ENCODE data around the gene OR6J1.
"Not testable (repeated sequence)": the region's sequence is repeated elsewhere in the genome, so short reads cannot be mapped to it uniquely, and the experiment has no call there.

The OR6J1 gene

DNA sequence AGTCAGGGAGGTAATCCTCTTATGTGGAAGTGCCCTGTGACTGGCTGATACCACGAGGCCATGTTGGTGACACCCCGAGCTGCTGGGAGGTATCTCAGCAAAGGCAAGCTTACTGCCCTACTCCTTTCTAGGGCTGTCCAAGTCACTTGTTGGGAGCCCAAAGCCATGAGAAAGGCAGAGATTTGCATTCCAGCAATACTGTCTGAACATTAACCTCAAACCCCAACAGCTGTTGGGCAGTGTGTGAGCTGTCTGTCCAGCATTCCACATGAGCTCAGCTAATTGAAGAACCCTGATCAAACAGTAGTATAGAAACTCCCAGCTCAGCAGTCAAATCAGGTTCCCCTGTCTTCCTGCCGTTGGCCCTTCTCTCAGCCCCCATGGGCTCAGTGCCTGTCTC, 36.9 kb downstream of the OR6J1 start:
- no peak for DNase-seq (ENCODE audit: low read depth in 2 of 3, low spot score in 1 of 3)

DNA sequence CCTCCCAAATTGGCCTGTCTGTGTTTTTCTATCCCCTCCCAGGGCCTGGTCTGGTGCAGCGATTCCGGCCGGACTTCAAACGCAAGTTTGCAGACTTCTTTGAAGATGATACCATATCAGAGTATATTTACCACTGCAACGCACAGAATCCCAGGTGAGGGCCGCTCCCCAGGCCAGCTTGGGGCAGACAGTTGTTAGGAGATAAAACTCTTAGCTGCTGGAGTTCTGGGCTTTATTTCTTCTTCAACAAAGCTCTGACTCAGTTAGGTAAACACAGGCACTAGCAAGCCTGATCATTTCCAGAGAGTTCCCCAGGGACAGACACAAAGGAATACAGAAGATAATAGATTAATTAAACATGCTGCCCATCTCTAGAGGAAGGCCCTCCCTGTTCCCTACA, 37.8 kb downstream of the OR6J1 start:
- no peak for DNase-seq (ENCODE audit: low read depth in 2 of 3, low spot score in 1 of 3)

GRCh38 chr14:22602862-22603261, 41.3 kb downstream of the OR6J1 start:
- no peak for DNase-seq (ENCODE audit: low read depth in 2 of 3, low spot score in 1 of 3)

DNA sequence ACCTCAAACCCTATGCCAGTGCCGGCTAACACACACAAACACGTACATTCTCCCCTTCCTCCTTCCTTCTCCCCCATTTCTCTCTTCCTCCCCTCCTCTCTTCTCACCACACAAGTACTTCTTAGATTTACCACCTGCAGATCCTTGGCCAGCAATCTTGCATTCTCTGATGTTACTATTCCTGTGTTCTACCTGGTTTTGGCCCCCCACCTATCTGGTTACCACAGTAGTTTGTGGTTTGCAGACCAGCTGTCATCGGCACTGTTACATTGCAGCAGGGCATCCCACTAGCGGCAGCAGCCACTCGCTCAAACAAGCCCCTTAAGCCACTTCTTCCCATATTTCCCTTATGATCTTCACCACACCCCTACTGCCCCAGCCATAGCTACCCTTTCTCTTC, 42.2 kb downstream of the OR6J1 start:
- no peak for DNase-seq (ENCODE audit: low read depth in 2 of 3, low spot score in 1 of 3)

DNA sequence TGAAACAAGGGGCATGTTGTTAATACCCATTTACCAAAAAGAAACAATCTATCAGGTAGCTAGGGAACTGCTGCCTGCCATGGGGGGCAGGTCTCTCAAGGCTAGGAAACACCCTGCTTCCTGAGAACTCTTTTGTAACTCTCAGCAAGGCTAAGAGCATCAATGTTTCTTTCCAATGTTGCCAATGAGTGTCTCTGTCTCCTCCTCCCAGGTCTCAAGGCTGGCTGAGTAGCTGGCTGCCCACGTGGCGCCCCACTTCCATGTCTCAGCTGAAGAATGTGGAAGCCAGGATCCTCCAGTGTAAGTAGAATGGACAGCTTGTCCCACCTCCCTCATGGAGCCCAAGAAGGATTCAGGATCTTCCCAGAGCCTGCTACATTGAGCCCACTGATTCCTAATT, 42.7 kb downstream of the OR6J1 start:
- no peak for DNase-seq (ENCODE audit: low read depth in 2 of 3, low spot score in 1 of 3)

DNA sequence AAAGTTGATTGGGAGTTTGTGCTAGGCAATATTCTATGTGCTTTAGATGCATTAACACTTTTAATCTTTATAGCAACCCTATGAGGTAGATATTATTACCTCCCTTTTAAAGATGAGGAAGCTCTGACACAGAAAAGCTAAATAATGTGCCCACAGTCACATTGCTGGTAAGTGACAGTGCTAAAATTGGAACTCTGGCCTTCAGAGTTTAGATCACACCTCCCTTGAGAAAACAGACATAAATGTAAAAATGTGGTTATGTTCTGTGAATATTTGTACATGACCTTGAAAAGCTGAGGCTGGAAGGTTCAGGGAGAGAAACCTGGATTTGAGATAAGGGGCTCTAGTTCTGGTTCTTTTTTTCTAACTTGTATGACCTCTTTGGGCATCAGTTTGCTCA, 44.1 kb downstream of the OR6J1 start:
- no peak for DNase-seq (ENCODE audit: low read depth in 2 of 3, low spot score in 1 of 3)

GRCh38 chr14:22599349-22599748, 44.8 kb downstream of the OR6J1 start:
- no peak for DNase-seq (ENCODE audit: low read depth in 2 of 3, low spot score in 1 of 3)

DNA sequence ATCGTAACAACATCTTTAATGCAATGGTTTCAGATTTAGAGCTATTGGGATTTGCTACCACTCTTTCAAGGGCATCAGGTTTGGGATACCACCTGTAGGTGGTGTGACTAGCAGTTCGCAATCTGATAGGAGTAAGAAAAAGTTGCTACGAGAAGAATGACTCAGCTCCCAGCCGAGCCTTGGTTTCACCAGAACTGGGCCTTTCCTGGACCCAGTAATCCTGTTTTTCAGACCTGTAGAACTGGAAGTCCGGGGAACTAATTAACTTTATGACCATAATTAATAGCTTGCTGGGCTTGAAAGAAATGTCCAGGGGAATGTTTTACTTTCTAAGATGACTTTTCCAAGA, 45.3 kb downstream of the OR6J1 start:
- DNase-seq (ENCODE audit: low read depth in 2 of 3, low spot score in 1 of 3): peak in 2 of 3 donors; percentile 17

DNA sequence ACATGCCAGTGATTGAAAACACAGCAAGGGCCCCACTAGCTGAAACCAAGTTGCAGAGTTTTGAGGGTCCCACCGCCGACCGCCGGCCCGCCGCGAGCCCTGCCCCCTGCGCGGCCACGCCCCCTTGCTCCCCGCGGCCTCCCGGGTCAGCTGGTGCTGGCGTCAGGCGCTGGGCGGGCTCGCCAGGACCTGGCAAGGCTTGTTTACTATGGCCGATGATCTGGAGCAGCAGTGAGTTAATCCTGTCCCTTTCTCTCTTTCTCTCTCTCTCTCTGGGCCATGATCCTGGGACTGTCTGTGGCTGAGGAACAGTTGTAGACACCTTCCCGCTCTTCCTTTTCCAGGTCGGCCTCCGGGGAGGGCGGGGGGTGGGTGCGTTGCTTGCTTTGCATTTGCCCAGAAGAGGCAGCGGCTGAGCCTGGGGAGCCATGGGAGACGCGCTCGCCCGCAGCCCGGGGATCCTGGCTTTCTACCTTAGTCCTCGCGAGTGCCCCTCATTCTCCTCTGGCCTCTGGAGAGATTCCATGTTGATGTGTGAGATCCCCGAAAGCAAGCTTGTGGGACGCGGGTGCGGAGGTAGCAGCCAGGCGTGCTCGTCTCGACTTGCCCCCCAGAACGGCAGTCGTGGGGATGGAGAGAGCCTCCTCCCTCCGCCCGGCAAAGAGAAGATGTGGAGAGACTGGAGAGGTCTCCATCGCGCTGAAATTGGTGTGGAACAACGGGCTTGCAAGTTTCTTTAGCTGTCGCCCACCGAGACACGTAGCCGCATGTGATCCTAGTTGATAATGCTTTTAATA, 45.9 kb downstream of the OR6J1 start, which contains the start of gene ABHD4:
ABHD4 (plus strand) TSS at position 202 of the 797 bp plus-strand sequence; CDS start at position 209, 7 bp downstream.
- DNase-seq (ENCODE audit: low read depth in 2 of 3, low spot score in 1 of 3): peak in 1 of 3 donors; percentile 48

DNA sequence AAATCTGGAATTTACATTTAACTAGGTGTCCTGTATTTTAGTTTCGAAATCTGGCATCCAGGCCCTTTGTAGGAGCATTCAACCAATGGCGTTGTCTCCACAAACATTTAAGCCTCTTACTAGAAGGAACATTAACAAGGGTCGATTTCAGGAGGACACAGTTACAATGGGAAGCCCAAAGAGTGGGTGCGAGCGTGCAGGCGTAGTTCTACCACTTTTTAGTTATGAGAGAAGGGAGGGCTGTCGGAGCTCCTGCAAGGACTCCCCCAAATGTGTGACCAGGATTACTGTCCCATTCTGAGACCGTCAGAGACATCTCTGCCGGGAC, 46.4 kb downstream of the OR6J1 start:
- no peak for DNase-seq (ENCODE audit: low read depth in 2 of 3, low spot score in 1 of 3)

DNA sequence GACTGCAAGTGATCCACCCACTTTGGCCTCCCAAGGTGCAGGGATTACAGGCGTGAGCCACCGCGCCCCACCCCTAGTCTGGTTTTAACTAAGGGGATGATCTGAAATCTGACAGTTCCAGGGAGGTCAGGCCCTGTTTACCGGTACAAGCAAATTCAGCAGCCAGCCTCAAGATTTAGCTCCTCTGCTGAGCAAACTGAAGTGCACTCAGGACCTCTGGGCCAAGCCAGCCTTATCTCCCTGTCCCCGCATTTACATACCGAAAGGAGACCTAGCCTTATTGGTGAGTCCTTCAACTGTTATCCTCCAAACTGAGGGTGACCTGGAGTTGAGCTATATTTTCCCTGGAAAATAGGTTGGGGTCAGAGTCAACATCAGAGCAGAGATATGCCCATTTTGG, 46.9 kb downstream of the OR6J1 start:
- DNase-seq (ENCODE audit: low read depth in 2 of 3, low spot score in 1 of 3): no peak

GRCh38 chr14:22596354-22596879, 47.7 kb downstream of the OR6J1 start:
- no peak for DNase-seq (ENCODE audit: low read depth in 2 of 3, low spot score in 1 of 3)

DNA sequence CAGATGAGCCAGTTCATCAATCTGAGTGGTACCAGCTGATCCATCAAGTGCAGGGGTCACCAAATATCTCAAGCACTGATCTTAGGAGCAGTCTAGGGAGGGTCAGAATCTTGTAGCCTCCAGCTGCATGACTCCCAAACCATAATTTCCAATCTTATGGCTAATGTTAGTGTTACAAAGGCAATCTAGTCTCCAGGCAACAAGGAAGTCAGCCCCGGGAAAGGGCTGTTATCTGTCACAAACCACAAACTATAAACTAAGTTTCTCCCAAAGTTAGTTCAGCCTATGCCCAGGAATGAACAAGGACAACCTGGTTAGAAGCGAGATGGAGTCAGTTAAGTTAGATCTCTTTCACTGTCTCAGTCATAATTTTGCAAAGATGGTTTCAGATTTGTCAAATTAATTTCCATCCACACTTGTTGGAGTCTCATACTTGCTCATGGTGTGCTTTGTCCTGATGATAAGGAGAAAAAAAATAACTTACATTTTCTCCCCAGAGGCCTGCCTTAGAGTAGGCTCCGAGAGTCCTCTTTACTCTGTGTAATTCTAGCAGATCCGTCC, 49.9 kb downstream of the OR6J1 start:
- DNase-seq (ENCODE audit: low read depth in 2 of 3, low spot score in 1 of 3): no peak

DNA sequence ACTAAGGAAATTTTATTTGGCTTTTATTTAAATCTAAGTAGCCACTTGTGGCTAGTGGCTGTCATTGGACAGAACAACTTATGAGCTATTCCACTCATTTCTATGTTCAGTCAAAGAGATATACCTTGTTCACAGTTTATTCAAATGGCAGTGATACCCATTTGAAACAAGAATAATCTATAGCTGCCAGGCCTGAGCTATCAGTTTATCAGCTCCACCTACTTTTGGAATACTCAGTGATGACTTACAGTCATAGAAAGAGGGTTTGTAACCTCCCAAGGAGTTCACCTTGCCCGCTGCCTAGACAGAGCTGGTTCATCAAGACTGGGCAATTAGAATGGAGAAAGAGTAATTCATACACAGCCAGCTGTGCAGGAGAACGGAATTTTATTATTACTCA, 50.6 kb downstream of the OR6J1 start:
- no peak for DNase-seq (ENCODE audit: low read depth in 2 of 3, low spot score in 1 of 3)

DNA sequence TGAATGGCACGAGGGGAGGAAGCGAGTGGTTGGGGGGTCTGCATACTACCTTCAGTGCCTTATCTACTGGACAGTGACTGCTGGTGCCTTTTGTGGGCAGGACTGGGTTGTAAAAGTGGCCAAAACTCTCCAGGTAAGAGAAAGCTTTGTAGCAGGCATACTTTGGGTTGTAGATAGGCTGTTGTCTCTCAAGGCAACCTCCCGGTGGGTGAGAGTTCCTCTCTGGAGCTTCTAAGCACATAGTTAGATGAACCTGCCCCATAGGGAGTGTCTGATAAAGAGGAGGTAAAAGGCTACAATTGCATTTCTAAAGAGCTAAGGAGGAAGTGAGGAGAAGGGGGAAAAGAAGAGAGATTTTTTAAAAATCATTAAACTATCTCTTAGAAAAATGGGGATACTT, 51.0 kb downstream of the OR6J1 start:
- no peak for DNase-seq (ENCODE audit: low read depth in 2 of 3, low spot score in 1 of 3)

DNA sequence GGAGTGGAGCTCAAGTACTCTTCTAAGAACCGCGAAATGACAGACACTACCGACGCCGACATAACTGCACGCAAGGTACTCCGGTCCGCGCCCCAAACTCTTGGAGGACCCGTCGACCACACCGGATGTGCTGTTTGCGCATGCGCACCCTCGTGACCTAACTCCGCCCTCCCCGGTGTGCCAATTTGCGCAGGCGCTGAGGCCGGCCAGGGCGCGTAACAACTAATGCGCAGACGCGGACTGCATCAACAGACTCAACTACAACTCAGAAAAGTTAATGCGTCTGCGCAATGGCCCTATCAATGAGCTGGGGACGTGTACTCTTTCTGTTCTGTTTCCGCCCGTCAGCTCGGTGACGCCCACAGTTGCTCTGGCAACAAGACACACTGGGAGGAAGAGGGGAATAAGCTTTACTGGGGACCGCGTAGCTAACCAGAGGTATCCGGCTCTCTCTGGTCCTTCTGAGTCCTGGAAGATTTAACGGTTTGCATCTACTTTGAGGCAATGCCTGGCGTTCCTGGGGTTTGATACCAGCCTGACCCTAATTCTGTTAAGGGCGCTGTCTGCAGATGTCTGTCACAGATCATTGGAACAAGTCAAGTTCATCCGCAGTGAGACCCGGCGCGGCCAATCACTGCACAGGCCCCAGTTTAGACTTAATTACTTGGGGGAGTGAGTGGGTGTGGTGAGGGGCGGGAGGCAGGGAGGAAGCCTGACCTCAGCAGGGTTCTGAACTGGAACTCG, 54.9 kb downstream of the OR6J1 start, which contains the start of gene DAD1:
DAD1 (minus strand) TSS at position 129 of the 744 bp plus-strand sequence; CDS start at position 62, 67 bp downstream.
- peak; percentile 97 to 99 (median 99) for DNase-seq (ENCODE audit: low read depth in 2 of 3, low spot score in 1 of 3)

GRCh38 chr14:22588526-22589095, 55.5 kb downstream of the OR6J1 start:
- no peak for DNase-seq (ENCODE audit: low read depth in 2 of 3, low spot score in 1 of 3)

DNA sequence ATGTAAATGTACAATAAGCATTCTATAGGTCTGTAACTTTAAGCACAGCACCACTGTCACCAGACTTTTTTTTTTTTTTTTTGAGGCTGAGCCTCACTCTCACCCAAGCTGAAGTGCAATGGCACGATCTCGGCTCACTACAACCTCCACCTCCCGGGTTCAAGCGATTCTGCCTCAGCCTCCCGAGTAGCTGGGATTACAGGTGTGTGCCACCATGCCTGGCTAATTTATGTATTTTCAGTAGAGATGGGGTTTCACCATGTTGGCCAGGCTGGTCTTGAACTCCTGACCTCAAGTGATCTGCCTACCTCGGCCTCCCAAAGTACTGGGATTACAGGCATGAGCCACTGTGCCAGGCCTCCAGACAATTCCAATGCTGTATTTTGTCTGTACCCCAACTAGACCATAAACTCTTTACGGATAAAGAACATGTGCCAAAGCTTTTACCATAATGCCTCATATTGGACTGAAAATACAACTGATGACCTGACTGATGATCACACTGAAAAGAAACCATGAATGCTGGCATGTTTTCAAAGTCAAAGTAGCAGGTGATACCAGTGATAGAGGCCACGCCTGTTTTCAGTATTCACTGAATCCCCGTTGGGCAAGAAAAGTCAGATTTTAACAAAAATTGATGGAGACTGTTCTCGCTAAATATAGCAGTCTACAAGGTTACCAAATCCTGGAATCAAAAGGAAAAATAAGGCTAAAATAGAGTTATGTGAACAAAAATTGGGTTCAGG, 56.3 kb downstream of the OR6J1 start:
- not testable (repeated sequence) for DNase-seq (ENCODE audit: low read depth in 2 of 3, low spot score in 1 of 3)

GRCh38 chr14:22587247-22587646, 56.9 kb downstream of the OR6J1 start:
- no peak for DNase-seq (ENCODE audit: low read depth in 2 of 3, low spot score in 1 of 3)

DNA sequence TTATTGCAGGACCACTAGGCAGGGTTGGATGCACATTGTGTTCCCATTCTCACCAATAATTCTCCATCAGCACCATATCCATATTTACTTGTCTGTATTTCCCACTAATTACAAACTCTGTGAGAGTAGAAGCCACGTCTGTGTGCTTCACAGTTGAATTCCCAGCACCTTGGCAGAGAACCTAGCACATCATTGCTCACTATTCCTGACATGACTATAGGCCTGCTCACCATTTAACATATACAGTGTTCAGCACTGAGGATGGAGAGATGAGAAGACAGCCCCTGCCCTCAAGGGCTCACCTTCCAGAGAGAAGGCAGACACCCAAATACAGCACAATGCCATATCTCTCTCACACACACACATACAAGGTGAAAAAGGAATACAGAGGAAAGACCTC, 60.2 kb downstream of the OR6J1 start:
- no peak for DNase-seq (ENCODE audit: low read depth in 2 of 3, low spot score in 1 of 3)
